Activated T-helper 2 cell treated with anti-CD3 and anti-CD28 coated beads, Interferon-gamma antibody, Interleukin-2, Interleukin-4, amounts not matched to agents 10 μg/mL and 5 μg/mL and 100 μg/mL, durations not matched to agents 14 hours and 24 hours and 36 hours (primary cell): ENCODE results near the gene PLD5. TPM values are rescaled to one million over a fixed set of nuclear protein-coding genes. Genes with fewer than 3 reads are reported as not detected.
"Not testable (repeated sequence)": the region's sequence is repeated elsewhere in the genome, so short reads cannot be mapped to it uniquely, and the experiment has no call there.

Experiments used
- DNase-seq: peaks from one replicate; pipeline ENCODE4 v3.0.0; 2021; ENCODE audit warnings: low spot score
- H3K27ac Mint-ChIP-seq: one replicate; pipeline ENCODE4 v1.8.0; 2021; ENCODE audit warnings: mixed read lengths
- H3K27me3 Mint-ChIP-seq: one replicate; pipeline ENCODE4 v1.8.0; 2021; ENCODE audit warnings: low read depth, mixed read lengths
- H3K36me3 Mint-ChIP-seq: one replicate; pipeline ENCODE4 v1.8.0; 2021; ENCODE audit warnings: low read depth, mixed read lengths
- H3K4me1 Mint-ChIP-seq: one replicate; pipeline ENCODE4 v1.8.0; 2021; ENCODE audit warnings: low read depth, mixed read lengths
- H3K4me3 Mint-ChIP-seq: one replicate; pipeline ENCODE4 v1.8.0; 2021; ENCODE audit warnings: low read depth, mild to moderate bottlenecking, moderate library complexity, mixed read lengths
- H3K9me3 Mint-ChIP-seq: one replicate; pipeline ENCODE4 v1.8.0; 2021; ENCODE audit warnings: mixed read lengths
- intact Hi-C: fragments of 100-400 bp; cut with micrococcal nuclease; formaldehyde crosslinking; loops from one replicate; pipeline ENCODE4 v1.15.1; 2023
- total RNA-seq: library from RNA; stranded (reverse); gene quantifications from 2 replicates; pipeline ENCODE4 v1.2.3, GENCODE V29; 2022

PLD5 gene
- total RNA-seq, 1 donor from 2014 or later = not detected

DNA sequence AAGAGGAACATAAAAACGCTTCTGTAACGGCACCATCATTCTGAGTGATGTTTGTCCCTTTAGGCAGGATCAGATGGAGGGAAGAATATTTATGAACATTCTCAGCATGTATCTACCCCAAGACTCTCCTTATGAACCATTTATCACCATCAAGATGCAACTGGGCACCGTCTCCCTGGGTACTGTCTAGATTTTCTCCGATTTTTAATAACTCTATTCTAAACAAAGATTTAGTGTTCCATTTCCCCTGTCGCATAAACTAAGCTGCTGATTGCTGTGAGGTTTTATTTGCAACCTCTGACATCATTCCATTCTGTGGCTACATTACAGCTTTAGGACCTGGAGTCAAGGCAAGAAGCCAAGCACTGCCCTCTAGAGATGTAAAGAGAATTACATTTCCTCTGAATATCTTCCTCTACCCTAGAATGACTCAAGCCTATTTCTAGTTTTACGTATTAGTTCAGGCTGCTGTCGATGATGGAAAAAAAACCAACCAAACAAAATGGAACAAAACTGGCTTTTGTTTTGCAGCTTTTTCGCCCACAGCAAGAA is 395.5 kb downstream of the PLD5 start:
- Mint-ChIP-seq H3K9me3 (peaks cover 4% of the 10 kb centered on the region), H3K4me1 (no peaks in the 10 kb centered on the region), H3K36me3 (no peaks in the 10 kb centered on the region), H3K27me3 (no peaks in the 10 kb centered on the region), H3K27ac (no peak overlapping the region), H3K4me3 (no peak overlapping the region)
- no peak for DNase-seq
- intact Hi-C loops = no loop called here

DNA sequence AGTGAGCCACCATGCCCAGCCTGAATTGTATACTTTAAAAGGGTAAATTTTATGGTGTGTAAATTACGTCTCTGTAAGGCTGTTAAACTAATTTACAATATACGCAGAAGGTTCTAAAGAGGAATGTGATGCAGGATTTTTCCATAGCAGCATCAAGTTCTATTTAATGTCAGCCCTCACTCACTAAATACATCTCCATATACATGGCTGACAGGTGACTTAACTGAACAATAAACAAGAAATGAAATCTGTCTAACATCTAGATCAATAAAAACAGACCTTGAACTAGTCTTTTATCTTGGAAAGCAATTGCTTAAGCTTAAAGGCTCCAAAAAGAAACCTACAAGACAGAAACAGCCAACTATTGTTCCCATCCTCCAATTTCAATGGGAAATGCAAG is 404.1 kb downstream of the PLD5 start:
- Mint-ChIP-seq H3K4me3 (no peak overlapping the region), H3K27ac (no peak overlapping the region), H3K4me1 (no peaks in the 10 kb centered on the region), H3K9me3 (no peaks in the 10 kb centered on the region), H3K36me3 (no peaks in the 10 kb centered on the region), H3K27me3 (no peaks in the 10 kb centered on the region)
- intact Hi-C loops = no loop called here
- no peak for DNase-seq

DNA sequence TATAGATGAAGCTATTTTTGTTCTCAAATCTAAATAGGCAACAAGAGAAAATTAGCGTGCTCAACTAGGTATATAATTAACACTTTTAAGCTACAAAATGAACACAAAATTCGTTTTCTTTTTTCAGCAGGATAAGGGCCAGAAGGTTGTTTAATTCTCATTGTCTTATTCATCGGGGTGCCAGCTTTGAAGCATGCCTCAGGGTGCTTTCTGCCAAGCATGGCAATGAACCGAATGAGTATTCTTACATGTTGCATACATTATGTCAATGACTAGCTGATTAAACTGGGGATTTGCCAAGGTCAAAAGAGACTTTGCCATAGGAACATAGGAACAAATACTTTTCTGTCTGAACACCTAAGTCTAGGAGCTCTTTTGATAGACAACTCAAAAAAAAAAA is 423.6 kb downstream of the PLD5 start:
- no peaks in the 10 kb centered on the region for H3K9me3 Mint-ChIP-seq
- H3K27me3 Mint-ChIP-seq = no peaks in the 10 kb centered on the region
- intact Hi-C loops = no loop called here
- no peak overlapping the region for H3K4me3 Mint-ChIP-seq
- H3K4me1 Mint-ChIP-seq = no peaks in the 10 kb centered on the region
- no peak overlapping the region for H3K27ac Mint-ChIP-seq
- DNase-seq = no peak
- H3K36me3 Mint-ChIP-seq = no peaks in the 10 kb centered on the region

DNA sequence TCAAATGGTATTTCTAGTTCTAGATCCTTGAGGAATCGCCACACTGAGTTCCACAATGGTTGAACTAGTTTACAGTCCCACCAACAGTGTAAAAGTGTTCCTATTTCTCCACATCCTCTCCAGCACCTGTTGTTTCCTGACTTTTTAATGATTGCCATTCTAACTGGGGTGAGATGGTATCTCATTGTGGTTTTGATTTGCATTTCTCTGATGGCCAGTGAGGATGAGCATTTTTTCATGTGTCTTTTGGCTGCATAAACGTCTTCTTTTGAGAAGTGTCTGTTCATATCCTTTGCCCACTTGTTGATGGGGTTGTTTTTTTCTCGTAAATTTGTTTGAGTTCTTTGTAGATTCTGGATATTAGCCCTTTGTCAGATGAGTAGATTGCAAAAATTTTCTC is 427.2 kb downstream of the PLD5 start:
- DNase-seq, H3K4me3 Mint-ChIP-seq, H3K9me3 Mint-ChIP-seq, intact Hi-C loops, H3K27ac Mint-ChIP-seq, H3K27me3 Mint-ChIP-seq, H3K4me1 Mint-ChIP-seq, H3K36me3 Mint-ChIP-seq: not testable (repeated sequence)

DNA sequence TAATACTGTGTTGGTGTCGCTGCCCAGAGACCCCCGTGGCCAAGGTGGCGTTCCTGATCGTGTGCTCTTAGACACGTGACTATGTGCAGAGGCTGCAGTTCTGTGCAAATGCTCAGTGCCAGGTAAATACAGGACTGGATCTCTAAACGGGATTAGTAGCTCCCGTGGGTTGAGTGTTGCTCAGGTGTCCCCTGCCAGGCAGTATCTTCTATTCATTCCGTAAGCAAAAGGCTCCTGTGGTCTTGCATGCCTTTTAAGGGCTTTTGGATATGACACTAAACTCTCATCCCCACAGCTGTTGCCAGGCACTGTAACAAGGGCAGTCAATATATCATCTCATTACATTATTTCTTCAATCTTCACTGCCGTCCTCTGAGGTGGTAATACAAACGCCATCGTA is 431.4 kb downstream of the PLD5 start:
- no peaks in the 10 kb centered on the region for H3K9me3 Mint-ChIP-seq
- H3K36me3 Mint-ChIP-seq = no peaks in the 10 kb centered on the region
- H3K4me3 Mint-ChIP-seq = no peak overlapping the region
- no peak overlapping the region for H3K27ac Mint-ChIP-seq
- DNase-seq = no peak
- H3K27me3 Mint-ChIP-seq = no peaks in the 10 kb centered on the region
- H3K4me1 Mint-ChIP-seq = no peaks in the 10 kb centered on the region
- intact Hi-C loops = no loop called here

DNA sequence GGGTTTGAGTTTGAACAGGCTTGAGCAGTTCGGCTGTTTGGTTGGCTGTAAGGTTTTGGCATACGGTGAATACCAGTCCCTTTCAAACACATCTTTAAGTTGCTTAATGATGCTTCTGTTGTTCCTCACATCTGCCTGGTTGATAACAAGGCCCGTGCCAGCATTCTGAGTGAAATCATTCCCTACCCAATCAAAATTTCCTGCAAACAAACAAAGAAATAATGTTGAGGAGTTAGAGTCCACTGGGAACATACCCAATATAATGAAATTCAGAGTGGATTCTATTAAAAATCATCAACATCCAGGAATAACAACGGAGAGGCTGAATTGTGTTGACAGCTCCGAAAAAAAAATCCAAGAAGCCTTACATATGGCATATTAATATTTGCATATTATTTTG is 434.6 kb downstream of the PLD5 start:
- no peaks in the 10 kb centered on the region for H3K36me3 Mint-ChIP-seq
- H3K27me3 Mint-ChIP-seq = no peaks in the 10 kb centered on the region
- no peak overlapping the region for H3K4me3 Mint-ChIP-seq
- intact Hi-C loops = no loop called here
- no peak for DNase-seq
- H3K9me3 Mint-ChIP-seq = no peaks in the 10 kb centered on the region
- no peak overlapping the region for H3K27ac Mint-ChIP-seq
- H3K4me1 Mint-ChIP-seq = no peaks in the 10 kb centered on the region

DNA sequence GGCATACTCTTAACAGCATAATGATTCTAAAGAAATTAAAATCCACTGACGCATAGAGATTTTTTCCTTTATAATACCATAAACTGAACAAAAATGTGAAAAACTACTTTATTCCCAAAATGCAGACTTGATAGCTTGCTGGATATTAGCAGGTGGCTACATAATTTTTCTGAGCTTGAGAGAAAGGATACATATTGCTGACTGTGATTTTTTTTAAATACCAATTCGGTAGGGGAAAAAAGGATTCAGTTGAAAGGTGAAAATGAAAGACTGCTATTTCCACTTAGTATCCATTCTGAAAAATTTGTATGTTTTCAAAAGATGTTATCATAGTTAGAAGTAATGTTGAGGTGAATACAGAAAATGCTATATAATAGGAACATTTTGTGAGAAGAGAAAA is 435.6 kb downstream of the PLD5 start:
- intact Hi-C loops = no loop called here
- no peak overlapping the region for H3K27ac Mint-ChIP-seq
- H3K36me3 Mint-ChIP-seq = no peaks in the 10 kb centered on the region
- no peak for DNase-seq
- H3K4me3 Mint-ChIP-seq = no peak overlapping the region
- no peaks in the 10 kb centered on the region for H3K9me3 Mint-ChIP-seq
- H3K27me3 Mint-ChIP-seq = no peaks in the 10 kb centered on the region
- H3K4me1 Mint-ChIP-seq = no peaks in the 10 kb centered on the region

DNA sequence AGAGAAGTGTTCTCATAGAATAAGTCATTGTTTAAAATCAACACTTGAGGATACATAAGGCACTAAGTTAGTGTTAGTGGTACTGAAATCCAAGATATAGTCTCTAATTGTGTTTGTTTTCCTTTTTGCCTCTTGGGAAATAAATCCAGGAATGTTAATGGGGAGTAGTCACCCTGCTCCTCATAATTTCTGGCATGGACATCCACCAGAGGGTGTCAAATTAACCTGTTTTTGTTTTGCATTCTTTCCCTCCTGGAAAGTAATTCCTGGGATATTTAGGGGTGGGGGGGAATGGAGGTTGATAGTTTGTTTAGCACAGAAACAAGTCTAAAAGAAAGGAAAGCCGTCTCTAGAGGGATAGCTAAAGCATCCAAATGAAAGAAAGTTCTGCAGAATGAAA is 437.8 kb downstream of the PLD5 start:
- Mint-ChIP-seq H3K27me3 (no peaks in the 10 kb centered on the region), H3K4me3 (no peak overlapping the region), H3K27ac (no peak overlapping the region), H3K36me3 (no peaks in the 10 kb centered on the region), H3K4me1 (no peaks in the 10 kb centered on the region), H3K9me3 (no peaks in the 10 kb centered on the region)
- no peak for DNase-seq
- intact Hi-C loops = no loop called here

DNA sequence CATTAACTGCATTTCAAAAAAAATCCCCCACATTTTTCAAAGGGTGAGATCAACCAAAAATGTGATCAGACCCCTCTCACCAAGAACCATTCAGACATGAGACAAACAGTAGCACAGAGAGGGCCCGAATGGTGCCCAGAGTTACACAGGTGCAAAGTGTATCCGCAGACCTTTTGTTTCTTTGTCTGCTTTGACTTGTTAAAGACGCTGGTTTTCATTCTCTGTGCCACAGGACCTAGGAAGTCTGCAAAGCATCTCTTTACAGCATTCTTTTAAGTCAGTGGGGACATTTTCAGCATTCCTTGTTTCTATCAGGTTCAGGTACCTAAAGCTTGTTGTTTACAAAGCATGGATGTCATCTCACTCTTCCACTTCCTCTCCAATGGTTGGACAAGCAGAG is 438.4 kb downstream of the PLD5 start:
- no peaks in the 10 kb centered on the region for H3K36me3 Mint-ChIP-seq
- no peak overlapping the region for H3K27ac Mint-ChIP-seq
- no peaks in the 10 kb centered on the region for H3K4me1 Mint-ChIP-seq
- H3K27me3 Mint-ChIP-seq = no peaks in the 10 kb centered on the region
- intact Hi-C loops = no loop called here
- H3K9me3 Mint-ChIP-seq = no peaks in the 10 kb centered on the region
- no peak overlapping the region for H3K4me3 Mint-ChIP-seq
- DNase-seq = no peak

DNA sequence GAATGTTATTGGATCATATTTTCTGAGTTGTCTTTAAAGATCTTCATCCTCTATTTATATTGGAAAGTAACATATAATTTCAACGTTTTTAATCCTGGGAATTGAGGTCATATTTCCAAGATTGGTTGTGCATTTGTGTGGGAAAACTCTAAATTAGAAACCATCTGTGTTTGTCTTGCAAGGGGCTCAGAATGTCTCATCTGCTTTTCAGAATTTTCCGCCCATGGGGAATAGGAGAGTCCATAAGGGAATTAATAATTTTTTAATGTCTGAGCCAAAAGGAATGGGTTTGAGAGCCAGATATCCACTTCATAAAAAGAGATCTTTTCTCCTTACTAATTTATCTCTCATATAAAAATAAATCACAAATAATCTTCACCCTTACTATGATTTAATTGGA is 440.8 kb downstream of the PLD5 start:
- DNase-seq = no peak
- Mint-ChIP-seq H3K4me3 (no peak overlapping the region), H3K4me1 (no peaks in the 10 kb centered on the region), H3K9me3 (no peaks in the 10 kb centered on the region), H3K36me3 (no peaks in the 10 kb centered on the region), H3K27me3 (no peaks in the 10 kb centered on the region), H3K27ac (no peak overlapping the region)
- intact Hi-C loops = no loop called here

DNA sequence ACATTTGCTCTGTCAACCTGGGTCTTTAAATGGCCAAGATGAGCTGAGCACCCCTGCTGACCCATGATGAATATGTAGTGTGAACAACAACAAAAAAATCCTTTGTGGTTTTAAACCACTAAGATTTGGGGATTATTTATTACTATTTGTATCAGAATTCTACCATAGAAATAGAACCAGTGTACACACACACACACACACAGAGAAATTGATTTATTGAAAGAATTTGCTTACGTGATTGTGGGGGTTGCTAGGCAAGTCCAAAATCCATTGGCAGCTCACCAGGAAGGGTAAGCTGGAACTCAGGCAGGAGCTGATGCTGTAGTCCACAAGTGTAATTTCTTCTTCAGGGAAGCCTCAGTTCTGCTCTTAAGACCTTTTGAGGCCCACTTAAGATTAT is 443.1 kb downstream of the PLD5 start:
- Mint-ChIP-seq H3K4me3 (no peak overlapping the region), H3K27me3 (no peaks in the 10 kb centered on the region), H3K36me3 (no peaks in the 10 kb centered on the region), H3K27ac (no peak overlapping the region), H3K4me1 (no peaks in the 10 kb centered on the region), H3K9me3 (no peaks in the 10 kb centered on the region)
- no peak for DNase-seq
- intact Hi-C loops = no loop called here

DNA sequence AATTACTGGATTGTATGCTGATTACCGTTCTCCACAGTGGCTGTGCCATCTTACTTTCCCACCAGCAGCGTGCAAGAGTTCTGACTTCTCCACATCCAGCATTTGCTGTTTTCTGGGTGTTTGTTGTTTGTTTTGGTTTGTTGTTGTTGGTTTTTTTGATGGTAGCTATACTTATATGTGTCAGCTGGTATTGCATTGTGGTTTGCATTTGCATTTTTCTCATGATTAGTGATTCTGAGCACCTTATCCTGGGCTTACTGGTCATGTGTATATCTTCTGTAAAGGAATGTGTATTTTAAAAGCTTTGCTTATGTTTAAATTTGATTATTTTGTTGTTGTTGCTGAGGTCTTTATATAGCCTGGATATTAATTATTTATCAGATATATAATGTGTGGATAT is 458.7 kb downstream of the PLD5 start:
- no peak overlapping the region for H3K27ac Mint-ChIP-seq
- H3K4me1 Mint-ChIP-seq = no peaks in the 10 kb centered on the region
- no peaks in the 10 kb centered on the region for H3K9me3 Mint-ChIP-seq
- no peak for DNase-seq
- H3K36me3 Mint-ChIP-seq = no peaks in the 10 kb centered on the region
- intact Hi-C loops = no loop called here
- H3K4me3 Mint-ChIP-seq = no peak overlapping the region
- H3K27me3 Mint-ChIP-seq = peaks cover 4% of the 10 kb centered on the region

DNA sequence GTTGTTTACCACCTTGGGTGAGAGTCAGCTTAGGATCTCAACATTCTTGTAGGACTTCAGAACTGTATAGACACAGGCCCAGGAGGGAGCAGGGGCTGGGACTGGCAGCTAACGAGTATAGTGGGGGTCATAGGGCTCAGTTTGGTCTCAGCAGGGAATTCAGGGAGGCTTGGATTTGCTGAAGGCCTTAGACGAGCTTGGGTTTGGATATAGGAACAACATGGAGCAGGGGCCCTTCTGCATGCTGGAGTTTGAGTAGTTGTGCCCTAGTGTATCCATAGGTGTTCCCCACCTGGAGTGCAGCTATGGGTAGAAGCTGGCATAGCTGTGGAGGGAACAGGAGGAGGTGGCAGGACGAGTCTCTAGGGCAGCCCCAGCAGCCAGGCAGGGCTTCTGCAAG is 462.2 kb downstream of the PLD5 start:
- Mint-ChIP-seq H3K36me3 (no peaks in the 10 kb centered on the region), H3K4me1 (no peaks in the 10 kb centered on the region), H3K9me3 (no peaks in the 10 kb centered on the region), H3K27me3 (no peaks in the 10 kb centered on the region), H3K4me3 (no peak overlapping the region), H3K27ac (no peak overlapping the region)
- DNase-seq = no peak
- intact Hi-C loops = no loop called here

DNA sequence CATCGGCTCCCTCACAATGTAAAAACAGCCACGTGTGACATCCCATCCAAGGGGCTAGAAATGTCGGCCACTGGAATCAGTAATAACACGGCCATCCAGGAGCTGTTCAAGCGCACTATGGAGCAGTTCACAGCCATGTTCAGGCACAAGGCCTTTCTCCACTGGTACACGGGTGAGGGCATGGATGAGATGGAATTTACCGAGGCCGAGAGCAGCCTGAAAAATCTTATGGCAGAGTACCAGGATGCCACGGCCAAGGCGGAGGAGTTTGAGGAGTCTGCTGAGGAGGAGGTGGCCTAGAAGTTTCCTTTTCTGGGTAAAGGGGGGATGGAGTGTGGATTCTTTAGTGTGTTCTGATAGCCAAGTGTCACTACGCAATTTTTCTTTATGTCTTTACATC is 464.5 kb downstream of the PLD5 start:
- intact Hi-C loops = no loop called here
- no peak for DNase-seq
- H3K4me1 Mint-ChIP-seq = no peaks in the 10 kb centered on the region
- H3K36me3 Mint-ChIP-seq = no peaks in the 10 kb centered on the region
- no peaks in the 10 kb centered on the region for H3K27me3 Mint-ChIP-seq
- no peak overlapping the region for H3K4me3 Mint-ChIP-seq
- H3K27ac Mint-ChIP-seq = no peak overlapping the region
- no peaks in the 10 kb centered on the region for H3K9me3 Mint-ChIP-seq
